SIG-M5 (cell line): ENCODE data around the gene ZSCAN9.

Experiments used
- DNase-seq: peaks from one replicate; lab custom pipeline; 2025; lab: John Stamatoyannopoulos, UW

The ZSCAN9 gene

GRCh38 chr6:28225056-28225834 is at the start of gene ZSCAN9:
Gene ZSCAN9 (plus strand): TSS chr6:28225275. CDS start chr6:28227085, 1,810 bp downstream.
- no peak for DNase-seq

- DNase-seq = no peak
These were observed 48.7 kb upstream of the ZSCAN9 start for GRCh38 chr6:28176373-28176772.

- no peak for DNase-seq
These were observed 42.8 kb upstream of the ZSCAN9 start for GRCh38 chr6:28182255-28182654.

GRCh38 chr6:28188111-28188979 is 36.7 kb upstream of the ZSCAN9 start:
- DNase-seq = no peak

GRCh38 chr6:28200020-28200419 is 25.1 kb upstream of the ZSCAN9 start:
- DNase-seq = no peak

- no peak for DNase-seq
These were observed 21.9 kb upstream of the ZSCAN9 start for GRCh38 chr6:28203201-28203600.

GRCh38 chr6:28205879-28206278 is 19.2 kb upstream of the ZSCAN9 start:
- DNase-seq = no peak

- no peak for DNase-seq
These were observed 18.5 kb upstream of the ZSCAN9 start for GRCh38 chr6:28206527-28206926.

- no peak for DNase-seq
These were observed 18.1 kb upstream of the ZSCAN9 start for GRCh38 chr6:28206928-28207509.

- no peak for DNase-seq
These were observed 17.5 kb upstream of the ZSCAN9 start for GRCh38 chr6:28207510-28208110.

GRCh38 chr6:28208111-28208659 is 16.9 kb upstream of the ZSCAN9 start:
- no peak for DNase-seq

GRCh38 chr6:28209753-28210535 is 15.1 kb upstream of the ZSCAN9 start:
- no peak for DNase-seq

GRCh38 chr6:28211840-28212509 is 13.1 kb upstream of the ZSCAN9 start:
- DNase-seq = no peak

GRCh38 chr6:28212510-28213212 is 12.4 kb upstream of the ZSCAN9 start:
- DNase-seq = no peak

GRCh38 chr6:28213213-28213523 is 11.9 kb upstream of the ZSCAN9 start:
- DNase-seq = no peak

- no peak for DNase-seq
These were observed 9.7 kb upstream of the ZSCAN9 start for GRCh38 chr6:28215425-28215824.

- DNase-seq = no peak
These were observed 7.2 kb upstream of the ZSCAN9 start for GRCh38 chr6:28217890-28218289.

GRCh38 chr6:28218312-28219248 is 6.5 kb upstream of the ZSCAN9 start:
- DNase-seq = no peak
